OCI-LY7 (cell line): Measurements from ENCODE around the gene PTGER2. TPM values are rescaled to one million over a fixed set of nuclear protein-coding genes. Genes with fewer than 3 reads are reported as not detected.

ENCODE experiments used
- BruUV-seq: library from RNA; stranded (reverse); fragments of 400-500 nt; replicated peaks from 2 replicates; lab custom pipeline; 2021; lab: Mats Ljungman, UMichigan
- CTCF ChIA-PET: fragments of 300-600 bp; sonication (Branson Sonifier 250); formaldehyde crosslinking; loops from one replicate; lab custom pipeline; 2022; ENCODE audit warnings: antibody characterized with exemption; ENCODE audit not compliant: unreplicated experiment; lab: Charles Lee
- POLR2A ChIA-PET: fragments of 300-600 bp; sonication (Branson Sonifier 250); formaldehyde crosslinking; loops from one replicate; lab custom pipeline; 2022; ENCODE audit warnings: antibody characterized with exemption; lab: Charles Lee
- DNase-seq: peaks from one replicate; pipeline ENCODE4 v3.0.0-alpha.2; 2015; ENCODE audit warnings: low spot score
- H2AFZ ChIP-seq: fragments of 200-600 bp; sonication (generic), shearing (Covaris generic); 2 replicates; pipeline ENCODE4 v1.6.1; 2014; ENCODE audit warnings: mild to moderate bottlenecking, antibody characterized with exemption, low read length, moderate library complexity
- H3K27ac ChIP-seq: fragments of 200-600 bp; sonication (generic); 2 replicates; pipeline ENCODE4 v1.5.1; 2014; ENCODE audit warnings: mixed run types, low read depth, mild to moderate bottlenecking, moderate library complexity, low read length, inconsistent platforms; ENCODE audit not compliant: poor library complexity, severe bottlenecking
- H3K36me3 ChIP-seq: fragments of 200-600 bp; sonication (generic); 2 replicates; pipeline ENCODE4 v1.6.1; 2014; ENCODE audit warnings: mild to moderate bottlenecking, antibody characterized with exemption, low read length, moderate library complexity, mixed read lengths; ENCODE audit not compliant: insufficient read depth
- H3K4me1 ChIP-seq: fragments of 200-600 bp; sonication (generic); 2 replicates; pipeline ENCODE4 v1.5.1; 2014; ENCODE audit warnings: mild to moderate bottlenecking, low read length; ENCODE audit not compliant: insufficient read depth, poor library complexity, severe bottlenecking
- H3K4me2 ChIP-seq: fragments of 200-600 bp; sonication (generic); 2 replicates; pipeline ENCODE4 v1.6.1; 2014; ENCODE audit warnings: mild to moderate bottlenecking, low read length
- H3K4me3 ChIP-seq: fragments of 200-600 bp; sonication (generic); 2 replicates; pipeline ENCODE4 v1.5.1; 2014; ENCODE audit warnings: mild to moderate bottlenecking, low read depth, low read length; ENCODE audit not compliant: poor library complexity, severe bottlenecking
- H3K79me2 ChIP-seq: fragments of 200-600 bp; sonication (generic); 2 replicates; pipeline ENCODE4 v1.6.1; 2016; ENCODE audit warnings: low read depth, mild to moderate bottlenecking, low read length, moderate library complexity, mixed read lengths; ENCODE audit not compliant: insufficient read depth
- H3K9me2 ChIP-seq: fragments of 200-600 bp; sonication (generic); 2 replicates; pipeline ENCODE4 v1.6.1; 2016; ENCODE audit warnings: mild to moderate bottlenecking, low read length, mixed read lengths; ENCODE audit not compliant: insufficient read depth
- H3K9me3 ChIP-seq: fragments of 200-600 bp; sonication (generic); 2 replicates; pipeline ENCODE4 v1.6.1; 2014; ENCODE audit warnings: mild to moderate bottlenecking, mixed run types, low read length, mixed read lengths
- H4K20me1 ChIP-seq: fragments of 200-600 bp; sonication (generic); 2 replicates; pipeline ENCODE4 v1.6.1; 2014; ENCODE audit warnings: mild to moderate bottlenecking, antibody characterized with exemption, low read length, moderate library complexity, mixed read lengths; ENCODE audit not compliant: insufficient read depth
- EZH2phosphoT487 ChIP-seq: fragments of 200-600 bp; sonication (generic); IDR thresholded peaks from 2 replicates; pipeline ENCODE4 v1.6.1; 2018; ENCODE audit warnings: low read depth, borderline replicate concordance, mild to moderate bottlenecking, mixed run types, antibody characterized with exemption, low read length, moderate library complexity, mixed read lengths
- intact Hi-C: fragments of 100-400 bp; cut with micrococcal nuclease; formaldehyde crosslinking; loops from one replicate; pipeline ENCODE4 v1.10.0; 2022; ENCODE audit not compliant: unreplicated experiment
- total RNA-seq, 2 experiments: library from RNA; depleted of rRNA in 1 of 2; stranded (reverse); fragments of >200 nt in 1 of 2; shearing (Covaris generic) in 1 of 2; gene quantifications; 2 replicates each; pipeline ENCODE4 v1.2.3, GENCODE V29; 2014 to 2022
- TF ChIP-seq, protein P1 (sequence below): fragments of 200-600 bp; sonication (generic); conservative IDR thresholded peaks from 2 replicates; pipeline ENCODE4 v1.5.1; 2014; ENCODE audit warnings: mild to moderate bottlenecking, antibody characterized with exemption, low read length, moderate library complexity, mixed read lengths

Gene PTGER2
- total RNA-seq, 2 experiments from 2014 or later, result not detected

DNA sequence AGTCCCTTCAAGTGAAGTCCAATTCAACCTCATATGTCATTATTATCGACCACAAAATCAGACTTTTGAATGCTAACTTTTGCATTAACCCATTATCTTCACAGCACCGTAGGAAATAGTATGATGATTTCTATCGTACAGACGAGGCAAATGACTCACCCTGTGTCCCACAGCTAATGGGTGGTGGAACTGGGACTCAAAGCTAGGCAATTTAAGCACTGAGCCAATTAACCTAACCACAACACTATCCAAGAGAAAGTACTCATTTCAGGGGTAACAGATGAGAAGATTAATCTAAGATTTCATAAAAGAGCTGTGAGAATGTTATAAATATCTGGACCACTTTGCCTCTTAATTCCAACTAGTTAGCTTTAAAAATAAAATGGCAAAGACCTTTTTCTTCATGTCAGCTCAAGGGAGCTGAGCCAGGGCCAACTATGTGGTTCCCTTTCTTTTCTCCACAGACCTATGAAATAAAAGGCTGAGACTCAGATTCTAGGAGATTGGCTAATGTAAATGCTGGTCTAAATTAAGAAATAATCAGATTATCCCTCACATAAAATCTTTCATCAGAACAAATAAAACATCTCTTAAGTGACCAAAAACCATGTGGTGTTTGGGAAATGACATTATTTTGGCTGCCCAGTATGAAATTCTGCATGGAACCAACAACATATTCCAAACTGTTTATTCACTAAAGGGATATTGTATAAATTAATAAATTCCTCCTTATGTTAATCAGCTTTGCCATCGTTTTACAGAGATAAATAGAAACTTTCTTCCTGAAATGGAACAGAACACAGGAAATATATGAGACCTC lies 4.9 kb downstream of the PTGER2 start:
- no peaks in the 10 kb centered on the region for H3K4me1 ChIP-seq
- H2AFZ ChIP-seq, result no peak overlapping the region
- H3K36me3 ChIP-seq, result no peaks in the 10 kb centered on the region
- no peak overlapping the region for H3K4me2 ChIP-seq
- peaks cover 13% of the 10 kb centered on the region; the same call in 1 of the 2 replicates for H3K9me3 ChIP-seq
- DNase-seq, result no peak
- ChIA-PET CTCF (no interaction called here), POLR2A (interaction anchor here (0.7 to 1.3 kb wide), 4 partner anchors 9 to 43 kb away, joined by 3 to 4 read pairs (median 4); no protein-coding TSS in a partner anchor)
- H3K79me2 ChIP-seq, result no peaks in the 10 kb centered on the region
- intact Hi-C loops, result no loop called here
- no peak overlapping the region for H3K27ac ChIP-seq
- BruUV-seq, result no TSS peak
- no peak overlapping the region for H3K4me3 ChIP-seq
- no peak for TF ChIP-seq EZH2phosphoT487
- TF ChIP-seq, protein P1, sequence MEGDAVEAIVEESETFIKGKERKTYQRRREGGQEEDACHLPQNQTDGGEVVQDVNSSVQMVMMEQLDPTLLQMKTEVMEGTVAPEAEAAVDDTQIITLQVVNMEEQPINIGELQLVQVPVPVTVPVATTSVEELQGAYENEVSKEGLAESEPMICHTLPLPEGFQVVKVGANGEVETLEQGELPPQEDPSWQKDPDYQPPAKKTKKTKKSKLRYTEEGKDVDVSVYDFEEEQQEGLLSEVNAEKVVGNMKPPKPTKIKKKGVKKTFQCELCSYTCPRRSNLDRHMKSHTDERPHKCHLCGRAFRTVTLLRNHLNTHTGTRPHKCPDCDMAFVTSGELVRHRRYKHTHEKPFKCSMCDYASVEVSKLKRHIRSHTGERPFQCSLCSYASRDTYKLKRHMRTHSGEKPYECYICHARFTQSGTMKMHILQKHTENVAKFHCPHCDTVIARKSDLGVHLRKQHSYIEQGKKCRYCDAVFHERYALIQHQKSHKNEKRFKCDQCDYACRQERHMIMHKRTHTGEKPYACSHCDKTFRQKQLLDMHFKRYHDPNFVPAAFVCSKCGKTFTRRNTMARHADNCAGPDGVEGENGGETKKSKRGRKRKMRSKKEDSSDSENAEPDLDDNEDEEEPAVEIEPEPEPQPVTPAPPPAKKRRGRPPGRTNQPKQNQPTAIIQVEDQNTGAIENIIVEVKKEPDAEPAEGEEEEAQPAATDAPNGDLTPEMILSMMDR, result no peak
- H3K9me2 ChIP-seq, result no peaks in the 10 kb centered on the region
- H4K20me1 ChIP-seq, result no peaks in the 10 kb centered on the region

DNA sequence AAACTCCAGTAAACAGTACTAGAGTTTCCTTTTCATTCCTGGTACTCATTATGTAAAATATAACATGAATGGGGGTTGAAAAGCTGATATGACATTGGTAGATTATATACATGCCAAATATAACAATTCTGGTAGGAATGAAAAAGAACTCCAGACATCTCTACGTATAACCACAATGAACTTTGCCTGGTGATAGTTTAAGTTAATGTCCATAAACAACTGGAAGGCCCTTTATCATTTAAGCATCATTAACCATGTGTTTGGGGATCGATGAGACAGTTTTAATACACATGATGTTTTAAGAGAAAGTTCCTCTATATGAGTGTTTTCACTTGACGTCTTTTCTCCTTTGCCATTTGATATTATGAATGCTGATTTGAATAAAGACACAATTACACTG lies 5.8 kb downstream of the PTGER2 start:
- H3K4me3 ChIP-seq, result no peak overlapping the region
- peaks cover 15% of the 10 kb centered on the region; the same call in 1 of the 2 replicates for H3K9me3 ChIP-seq
- no peak overlapping the region for H3K4me2 ChIP-seq
- no peaks in the 10 kb centered on the region for H3K79me2 ChIP-seq
- H3K36me3 ChIP-seq, result no peaks in the 10 kb centered on the region
- intact Hi-C loops, result no loop called here
- TF ChIP-seq, protein P1, result no peak
- no peak for TF ChIP-seq EZH2phosphoT487
- no peaks in the 10 kb centered on the region for H4K20me1 ChIP-seq
- no TSS peak for BruUV-seq
- POLR2A ChIA-PET, result interaction anchor here (0.7 to 1.2 kb wide), 2 partner anchors 15 to 43 kb away, joined by 3 to 4 read pairs; no protein-coding TSS in a partner anchor
- H3K27ac ChIP-seq, result no peak overlapping the region
- DNase-seq, result no peak
- H3K4me1 ChIP-seq, result peaks cover 7% of the 10 kb centered on the region
- CTCF ChIA-PET, result no interaction called here
- H3K9me2 ChIP-seq, result no peaks in the 10 kb centered on the region
- no peak overlapping the region for H2AFZ ChIP-seq

DNA sequence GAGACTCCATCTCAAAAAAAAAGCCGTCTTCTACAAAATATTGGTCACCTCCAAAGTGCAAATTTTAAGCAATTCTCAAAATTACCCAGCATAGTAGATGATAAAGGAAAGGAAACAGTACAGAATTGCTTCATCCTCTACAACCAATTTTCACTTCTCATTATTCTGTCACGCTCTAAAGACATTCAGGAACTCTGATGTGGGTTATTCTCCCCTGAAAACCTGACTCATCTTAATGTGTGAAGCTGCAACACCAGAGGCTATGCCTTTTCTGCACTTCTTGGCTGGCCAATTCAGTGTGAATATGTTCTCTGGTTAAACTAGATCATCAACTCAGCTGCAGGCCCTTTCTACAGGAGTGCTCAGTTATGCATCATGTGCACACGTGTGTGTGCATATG lies 11.0 kb downstream of the PTGER2 start:
- Histone ChIP-seq H3K9me3 (peaks cover 15% of the 10 kb centered on the region; the same call in 1 of the 2 replicates), H3K4me2 (peak overlapping the region; percentile 38), H4K20me1 (no peaks in the 10 kb centered on the region), H3K4me1 (peaks cover 15% of the 10 kb centered on the region), H3K9me2 (no peaks in the 10 kb centered on the region; the same call in 1 of the 2 replicates), H3K4me3 (no peak overlapping the region), H2AFZ (no peak overlapping the region), H3K36me3 (no peaks in the 10 kb centered on the region), H3K79me2 (no peaks in the 10 kb centered on the region), H3K27ac (no peak overlapping the region)
- TF ChIP-seq EZH2phosphoT487, result no peak
- TF ChIP-seq, protein P1, result no peak
- intact Hi-C loops, result no loop called here
- CTCF ChIA-PET, result no interaction called here
- no TSS peak for BruUV-seq
- DNase-seq, result peak; percentile 72
- POLR2A ChIA-PET, result interaction anchor here (0.6 kb wide), 1 partner anchor 1659 kb away, joined by 3 read pairs; no protein-coding TSS in a partner anchor
